ENCODE results near the gene TOX2. TPM values are rescaled to one million over a fixed set of nuclear protein-coding genes. Genes with fewer than 3 reads are reported as not detected.

The TOX2 gene
- total RNA-seq, 2 donors from 2014 or later = 1.1 to 3.5 TPM

DNA sequence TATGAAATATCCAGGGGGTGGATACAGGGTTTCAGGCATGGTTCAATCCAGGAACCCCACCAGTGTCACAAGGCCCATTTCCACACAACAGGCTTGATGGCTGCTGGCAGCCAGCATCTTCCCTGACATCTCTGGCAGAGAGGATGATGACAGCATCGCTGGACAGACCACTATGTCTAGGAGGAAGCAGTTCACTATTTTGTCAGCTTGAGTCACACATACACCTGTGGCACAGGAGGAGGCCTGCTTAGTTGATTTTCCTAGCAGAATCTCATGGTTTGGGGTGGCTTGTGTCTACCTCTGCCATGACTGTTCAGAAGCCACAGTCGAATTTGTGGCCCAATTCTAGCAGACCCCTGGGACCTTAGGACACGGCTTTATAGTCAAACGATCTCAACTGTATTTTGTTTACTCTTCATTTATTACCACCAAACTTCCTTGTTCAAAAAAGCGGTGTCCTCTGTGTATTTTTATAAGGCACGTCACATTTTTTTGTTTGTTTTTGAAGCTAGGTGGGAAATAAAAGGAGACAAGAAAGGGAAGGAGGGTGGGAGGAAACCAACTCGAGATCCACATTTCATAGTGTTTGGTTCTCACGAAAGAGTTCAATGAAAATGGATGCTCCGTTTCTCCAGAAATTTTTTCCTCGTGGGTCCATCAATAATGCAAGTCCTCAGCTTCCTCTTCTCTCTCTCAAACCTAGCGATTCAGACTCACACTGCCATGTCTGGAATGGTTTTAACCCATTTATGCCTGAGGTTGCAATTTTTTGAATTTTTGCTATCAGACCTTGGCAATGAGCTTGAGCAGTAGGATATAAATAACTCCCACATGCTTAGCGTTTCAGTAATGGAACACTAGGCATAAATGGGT, 94.4 kb downstream of the TOX2 start:
- Mint-ChIP-seq H3K4me1 (no peaks in the 10 kb centered on the region), H3K27ac (no peak overlapping the region), H3K27me3 (peaks cover 13% of the 10 kb centered on the region), H3K4me3 (no peak overlapping the region), H3K9me3 (no peaks in the 10 kb centered on the region), H3K36me3 (ENCODE audit: low read depth) (no peaks in the 10 kb centered on the region)
- ATAC-seq (replicated peaks) = no peak

DNA sequence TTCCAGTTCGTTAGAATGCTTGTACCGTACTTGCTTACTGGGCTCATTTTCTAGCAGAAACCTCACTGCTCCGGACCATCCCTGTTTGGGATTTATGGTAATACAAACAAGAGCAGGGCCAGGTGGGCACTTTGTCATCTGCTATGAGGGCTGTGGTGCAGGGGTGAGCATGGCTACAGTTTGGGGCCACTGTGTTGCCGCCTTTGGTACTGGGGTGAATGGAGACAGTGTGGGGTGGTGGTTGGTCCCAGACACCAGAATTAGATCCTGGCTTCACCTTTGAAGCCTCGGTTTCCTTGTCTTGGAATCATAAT, 95.0 kb downstream of the TOX2 start:
- Mint-ChIP-seq H3K36me3 (ENCODE audit: low read depth) (no peaks in the 10 kb centered on the region), H3K9me3 (no peaks in the 10 kb centered on the region), H3K4me3 (no peak overlapping the region), H3K4me1 (no peaks in the 10 kb centered on the region), H3K27me3 (peaks cover 11% of the 10 kb centered on the region), H3K27ac (no peak overlapping the region)
- no peak for ATAC-seq (replicated peaks)

- Mint-ChIP-seq H3K27me3 (peaks cover 11% of the 10 kb centered on the region), H3K36me3 (ENCODE audit: low read depth) (no peaks in the 10 kb centered on the region), H3K9me3 (no peaks in the 10 kb centered on the region), H3K27ac (no peak overlapping the region), H3K4me1 (no peaks in the 10 kb centered on the region), H3K4me3 (no peak overlapping the region)
- no peak for ATAC-seq (replicated peaks)
Observed at GRCh38 chr20:44010162-44010704, 95.6 kb downstream of the TOX2 start.

DNA sequence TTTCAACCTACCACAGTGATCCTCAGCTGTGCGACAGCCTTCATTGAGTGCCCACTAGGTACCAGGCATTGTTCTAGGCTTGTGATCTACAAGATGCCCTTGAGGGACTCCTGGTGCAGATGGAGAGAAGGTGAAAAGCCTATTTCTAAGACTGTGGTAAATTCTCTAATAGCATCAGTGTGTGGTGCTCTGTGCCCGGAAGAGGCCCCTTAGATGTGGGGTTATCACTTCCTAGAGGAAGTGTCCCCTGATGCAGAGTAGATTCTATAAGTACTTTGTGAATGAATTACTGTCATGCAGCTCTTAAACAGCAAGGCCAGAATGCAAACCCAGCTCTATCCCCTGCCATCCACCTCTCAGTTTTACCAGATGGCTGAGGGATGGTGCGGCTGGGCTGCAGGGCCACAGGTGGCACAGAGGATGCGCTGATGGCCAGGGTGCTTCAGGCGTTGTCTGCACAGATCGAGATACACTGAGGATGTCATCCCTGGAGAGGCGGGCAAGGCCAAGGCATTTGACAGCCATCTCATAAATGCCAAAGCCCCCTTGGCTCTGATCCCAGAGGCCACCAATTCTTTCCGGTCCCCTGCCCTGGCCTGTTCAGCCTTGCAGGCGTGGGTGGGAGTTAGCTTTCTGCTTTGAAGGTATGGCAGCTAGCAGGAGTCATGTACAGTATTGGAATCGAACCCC, 96.7 kb downstream of the TOX2 start:
- H3K27me3 Mint-ChIP-seq = peaks cover 11% of the 10 kb centered on the region
- no peaks in the 10 kb centered on the region for H3K9me3 Mint-ChIP-seq
- H3K4me3 Mint-ChIP-seq = no peak overlapping the region
- no peaks in the 10 kb centered on the region for H3K36me3 Mint-ChIP-seq (ENCODE audit: low read depth)
- H3K27ac Mint-ChIP-seq = no peak overlapping the region
- ATAC-seq (replicated peaks) = no peak
- H3K4me1 Mint-ChIP-seq = no peaks in the 10 kb centered on the region

GRCh38 chr20:44012466-44013226, 98.0 kb downstream of the TOX2 start:
- no peak for ATAC-seq (replicated peaks)
- Mint-ChIP-seq H3K27me3 (peaks cover 14% of the 10 kb centered on the region), H3K4me1 (no peaks in the 10 kb centered on the region), H3K4me3 (no peak overlapping the region), H3K27ac (no peak overlapping the region), H3K36me3 (ENCODE audit: low read depth) (no peaks in the 10 kb centered on the region), H3K9me3 (no peaks in the 10 kb centered on the region)

DNA sequence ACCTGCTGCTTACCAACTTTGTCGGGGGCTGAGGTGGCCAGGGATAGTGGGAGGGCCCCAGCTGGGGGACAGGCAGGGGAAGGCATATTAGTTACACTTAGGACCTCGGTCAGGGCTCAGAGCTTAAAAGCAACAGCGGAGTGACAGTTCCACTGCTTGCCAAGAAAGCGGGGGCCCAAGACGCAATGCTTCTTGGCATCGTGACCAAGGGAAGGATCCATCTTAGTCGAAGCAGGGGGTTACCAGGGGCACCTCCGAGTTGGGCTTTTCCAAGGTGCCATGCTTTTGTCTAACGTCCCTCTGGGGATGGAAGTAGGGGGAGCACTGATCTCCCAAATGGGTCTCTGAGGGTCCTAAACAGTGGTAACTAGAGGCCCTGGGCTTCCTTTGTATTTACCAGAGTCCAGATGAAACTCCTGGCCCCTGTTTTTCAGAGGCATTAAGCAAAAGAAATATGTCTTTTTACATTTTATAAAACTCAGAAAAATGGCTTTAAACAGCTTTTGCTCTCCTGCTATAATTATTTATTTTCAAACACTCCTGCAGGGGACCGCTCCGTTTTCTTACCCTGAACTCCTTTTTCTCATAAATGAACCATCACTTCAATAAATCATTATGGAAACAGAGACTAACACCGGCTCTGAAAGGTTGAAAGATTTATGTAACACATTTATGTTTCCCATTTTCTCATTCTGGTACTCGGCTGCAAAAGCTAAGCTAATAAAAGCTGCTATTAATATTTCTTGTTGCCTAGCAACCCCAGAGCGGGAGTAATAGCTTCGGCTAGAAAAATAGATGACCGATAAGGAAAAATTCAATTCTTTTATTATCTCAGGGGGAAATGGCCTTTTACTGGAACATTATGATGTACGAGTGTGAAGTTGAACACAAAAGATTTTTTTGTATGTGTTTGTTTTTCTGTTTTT, 100.4 kb downstream of the TOX2 start:
- Mint-ChIP-seq H3K9me3 (no peaks in the 10 kb centered on the region), H3K4me1 (peaks cover 15% of the 10 kb centered on the region), H3K4me3 (no peak overlapping the region), H3K27me3 (peaks cover 14% of the 10 kb centered on the region), H3K27ac (no peak overlapping the region), H3K36me3 (ENCODE audit: low read depth) (no peaks in the 10 kb centered on the region)
- no peak for ATAC-seq (replicated peaks)

DNA sequence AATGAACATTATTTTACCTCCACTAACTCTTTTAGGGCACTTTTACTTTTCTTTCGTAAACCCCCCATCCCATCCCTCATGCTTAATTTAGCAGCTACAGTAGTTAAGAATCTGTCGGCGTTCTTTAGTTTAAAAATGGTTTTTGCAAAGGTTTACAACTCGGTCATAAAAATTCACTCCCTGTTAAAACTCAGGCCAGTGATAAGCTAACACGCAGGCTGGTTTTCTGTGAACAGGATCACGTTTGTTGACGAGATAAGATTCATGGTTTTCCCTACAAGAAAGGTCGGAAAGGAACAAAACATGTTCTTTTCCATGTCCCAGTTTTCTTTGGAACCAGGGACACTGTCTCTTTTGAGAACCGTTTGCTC, 101.1 kb downstream of the TOX2 start:
- Mint-ChIP-seq H3K9me3 (no peaks in the 10 kb centered on the region), H3K4me1 (peaks cover 16% of the 10 kb centered on the region), H3K4me3 (no peak overlapping the region), H3K36me3 (ENCODE audit: low read depth) (no peaks in the 10 kb centered on the region), H3K27me3 (peaks cover 15% of the 10 kb centered on the region), H3K27ac (no peak overlapping the region)
- ATAC-seq (replicated peaks) = no peak

DNA sequence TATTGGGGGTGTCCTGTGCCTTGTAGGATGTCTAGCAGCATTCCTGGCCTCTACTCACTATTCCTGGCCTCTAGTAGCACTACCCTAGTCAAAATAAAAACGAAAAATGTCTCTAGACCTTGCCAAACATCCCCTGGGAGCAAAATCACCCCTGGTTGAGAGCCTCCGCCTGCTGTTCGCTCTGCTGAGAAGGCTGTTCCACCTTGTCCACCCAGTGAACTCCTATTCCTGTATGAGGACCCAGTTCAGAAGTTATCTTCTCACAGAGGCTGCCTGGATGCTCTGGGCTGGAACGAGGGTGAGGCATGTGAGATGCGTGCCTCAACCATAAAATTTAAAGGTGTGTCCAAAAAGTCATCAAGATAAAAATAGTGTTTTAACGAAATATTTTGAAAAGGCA, 101.9 kb downstream of the TOX2 start:
- Mint-ChIP-seq H3K4me3 (no peak overlapping the region), H3K27me3 (peaks cover 13% of the 10 kb centered on the region), H3K36me3 (ENCODE audit: low read depth) (no peaks in the 10 kb centered on the region), H3K27ac (no peak overlapping the region), H3K9me3 (no peaks in the 10 kb centered on the region), H3K4me1 (peaks cover 16% of the 10 kb centered on the region)
- ATAC-seq (replicated peaks) = no peak

GRCh38 chr20:44017211-44017610, 102.6 kb downstream of the TOX2 start:
- no peak for ATAC-seq (replicated peaks)
- Mint-ChIP-seq H3K36me3 (ENCODE audit: low read depth) (no peaks in the 10 kb centered on the region), H3K4me3 (no peak overlapping the region), H3K27ac (no peak overlapping the region), H3K27me3 (peaks cover 13% of the 10 kb centered on the region), H3K4me1 (peaks cover 16% of the 10 kb centered on the region), H3K9me3 (no peaks in the 10 kb centered on the region)

DNA sequence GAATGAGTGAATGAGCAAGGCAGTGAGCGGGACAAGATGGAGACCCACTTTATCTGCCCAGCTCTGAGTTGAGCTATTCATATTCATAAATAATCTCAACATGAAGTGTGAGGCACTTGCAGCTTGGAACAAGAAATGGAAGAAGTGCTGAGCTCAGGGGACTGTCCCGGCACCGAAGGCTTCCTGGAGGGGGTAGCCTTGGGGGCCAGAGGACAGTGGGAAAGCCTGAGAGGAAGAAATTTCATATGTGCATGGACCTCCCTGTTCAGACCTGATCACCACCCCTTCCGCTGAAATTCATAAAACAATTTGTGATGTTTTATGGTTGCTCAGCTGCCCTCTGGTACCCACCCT, 103.2 kb downstream of the TOX2 start:
- Mint-ChIP-seq H3K27me3 (peaks cover 17% of the 10 kb centered on the region), H3K27ac (no peak overlapping the region)

GRCh38 chr20:44018259-44018941, 103.7 kb downstream of the TOX2 start:
- ATAC-seq (replicated peaks) = no peak
- Mint-ChIP-seq H3K9me3 (no peaks in the 10 kb centered on the region), H3K27ac (no peak overlapping the region), H3K4me1 (peaks cover 16% of the 10 kb centered on the region), H3K4me3 (peak overlapping the region; percentile 73), H3K36me3 (ENCODE audit: low read depth) (no peaks in the 10 kb centered on the region), H3K27me3 (peaks cover 14% of the 10 kb centered on the region)

More for the DNA sequence above, 103.2 kb downstream of the TOX2 start:
- Mint-ChIP-seq H3K4me3 (no peak overlapping the region), H3K4me1 (peaks cover 16% of the 10 kb centered on the region), H3K36me3 (ENCODE audit: low read depth) (no peaks in the 10 kb centered on the region), H3K9me3 (no peaks in the 10 kb centered on the region)
- ATAC-seq (replicated peaks) = no peak

GRCh38 chr20:44018942-44019637, 104.4 kb downstream of the TOX2 start:
- peak overlapping the region; percentile 73 for H3K4me3 Mint-ChIP-seq
- H3K27ac Mint-ChIP-seq = peak overlapping the region; percentile 73
- H3K9me3 Mint-ChIP-seq = no peaks in the 10 kb centered on the region
- H3K36me3 Mint-ChIP-seq (ENCODE audit: low read depth) = no peaks in the 10 kb centered on the region
- H3K4me1 Mint-ChIP-seq = peaks cover 16% of the 10 kb centered on the region
- no peak for ATAC-seq (replicated peaks)
- H3K27me3 Mint-ChIP-seq = peaks cover 14% of the 10 kb centered on the region
